HL-60/S4 treated with phorbol 12-myristate 13-acetate at 8.2 ng/mL for 4 days and 3 days (cell line): ENCODE results near the gene DNAAF3.
"Not testable (repeated sequence)": the region's sequence is repeated elsewhere in the genome, so short reads cannot be mapped to it uniquely, and the experiment has no call there.

Experiments
- in situ Hi-C: fragments of 300-500 bp; cut with MboI; formaldehyde crosslinking; loops from 2 replicates; pipeline ENCODE4 v1.15.0; 2022; ENCODE audit warnings: low sequenced_read_pairs

Gene DNAAF3

GRCh38 chr19:55166530-55167268, at the start of gene DNAAF3:
TSS of gene DNAAF3 (minus strand) at chr19:55166613. CDS start at chr19:55166413, 200 bp downstream.
- in situ Hi-C loops = no loop called here

GRCh38 chr19:55213547-55213946, 47.1 kb upstream of the DNAAF3 start:
- in situ Hi-C loops = no loop called here

GRCh38 chr19:55212447-55212846, 46.0 kb upstream of the DNAAF3 start:
- in situ Hi-C loops = no loop called here

- in situ Hi-C loops = no loop called here
These were observed 43.5 kb upstream of the DNAAF3 start for GRCh38 chr19:55209693-55210472.

DNA sequence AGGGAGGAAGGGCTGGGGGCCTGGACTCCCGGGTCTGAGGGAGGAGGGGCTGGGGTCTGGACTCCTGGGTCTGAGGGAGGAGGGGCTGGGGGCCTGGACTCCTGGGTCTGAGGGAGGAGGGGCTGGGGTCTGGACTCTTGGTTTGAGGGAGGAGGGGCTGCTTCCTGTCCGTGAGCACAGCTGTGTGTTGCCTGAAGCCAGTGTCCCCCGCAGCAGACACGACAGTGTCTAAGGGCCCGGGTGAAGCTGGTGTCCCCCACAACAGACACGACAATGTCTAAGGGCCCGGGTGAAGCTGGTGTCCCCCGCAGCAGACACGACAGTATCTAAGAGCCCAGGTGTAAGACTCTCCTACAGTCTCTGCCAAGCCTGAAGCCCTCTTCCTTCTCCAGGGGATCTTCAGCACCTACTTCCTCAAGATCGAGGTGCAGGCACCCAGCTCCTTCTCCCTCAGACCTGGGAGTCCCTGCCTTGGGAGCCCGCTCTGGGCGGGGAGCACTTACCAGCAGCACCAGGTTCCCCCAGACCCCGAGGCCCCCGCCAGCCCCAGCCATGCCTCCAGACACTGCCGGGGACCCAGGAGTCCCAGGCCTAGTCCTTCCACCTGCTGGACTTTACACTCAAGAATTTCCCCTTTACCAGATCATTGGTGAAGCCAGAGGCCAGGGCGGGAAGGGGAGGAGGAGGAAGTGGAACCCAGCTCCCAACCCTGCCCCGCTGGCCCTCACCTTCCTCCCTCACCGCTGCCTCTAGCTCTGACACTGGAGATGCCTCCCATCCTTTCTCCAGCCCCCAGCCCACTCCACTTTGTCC, 42.7 kb upstream of the DNAAF3 start, which contains the start of gene PTPRH:
PTPRH (minus strand) TSS at position 622 of the 813 bp plus-strand sequence; CDS start at position 554, 68 bp downstream.
- in situ Hi-C loops = no loop called here

- in situ Hi-C loops = no loop called here
These were observed 40.5 kb upstream of the DNAAF3 start for GRCh38 chr19:55206664-55207500.

DNA sequence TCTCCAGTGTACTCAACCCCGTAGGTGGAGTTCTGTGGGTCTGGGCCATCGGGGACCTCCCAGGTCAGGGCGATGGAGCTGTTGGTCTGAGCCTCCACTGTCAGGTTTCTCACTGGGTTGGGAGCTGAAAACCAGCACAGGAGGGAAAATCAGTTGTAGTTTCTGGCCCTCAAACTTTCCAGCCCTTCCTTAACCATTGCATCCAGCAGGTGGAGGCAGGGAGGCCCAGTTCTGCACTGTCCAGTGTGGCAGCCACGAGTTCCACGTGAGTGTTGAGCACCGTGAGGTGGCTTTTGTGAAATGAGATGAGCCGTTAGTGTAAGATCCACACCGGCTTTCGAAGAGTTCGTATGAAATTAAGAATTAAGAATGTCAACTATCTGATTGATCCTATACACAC, 35.8 kb upstream of the DNAAF3 start:
- in situ Hi-C loops = not testable (repeated sequence)

- in situ Hi-C loops = no loop called here
These were observed 33.3 kb upstream of the DNAAF3 start for GRCh38 chr19:55199620-55200204.

GRCh38 chr19:55198651-55199050, 32.2 kb upstream of the DNAAF3 start:
- in situ Hi-C loops = no loop called here

DNA sequence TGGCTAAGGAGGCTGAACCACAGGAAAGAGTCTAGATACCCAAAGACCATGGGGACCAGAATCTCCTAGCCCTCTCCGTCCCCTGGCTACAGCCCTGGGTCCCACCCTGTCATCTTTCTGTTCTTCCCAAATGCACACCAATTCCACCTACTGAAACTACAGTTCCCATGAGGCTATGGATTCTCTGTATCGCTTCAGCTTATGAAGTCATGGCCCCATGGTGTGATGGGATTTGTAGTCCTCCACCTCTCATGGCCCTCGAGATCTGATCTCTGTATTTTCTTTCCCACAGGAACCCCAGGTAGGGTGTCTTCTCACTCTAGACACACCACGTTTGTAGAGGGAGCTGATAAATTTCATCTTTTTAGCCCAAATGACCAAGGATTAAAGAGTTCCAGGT, 31.1 kb upstream of the DNAAF3 start:
- in situ Hi-C loops = no loop called here

DNA sequence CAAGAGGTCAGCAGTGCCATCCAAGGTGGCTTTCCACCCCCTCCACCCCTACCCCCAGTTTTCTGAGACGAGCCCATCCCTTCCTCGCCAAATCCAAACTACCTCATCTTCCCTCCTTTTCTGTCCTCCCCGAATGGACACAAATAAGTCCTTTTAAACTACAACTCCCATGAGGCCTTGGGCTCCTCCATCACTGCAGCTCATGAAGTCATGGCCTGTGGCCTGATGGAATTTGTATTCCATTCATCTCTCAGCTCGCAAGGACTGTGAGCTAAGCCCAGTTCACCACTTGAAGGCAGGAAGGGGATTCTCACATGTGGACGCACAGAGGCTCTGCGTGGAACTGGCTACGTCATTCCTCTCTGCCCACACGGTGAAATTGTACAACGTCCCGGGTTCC, 30.4 kb upstream of the DNAAF3 start:
- in situ Hi-C loops = no loop called here

DNA sequence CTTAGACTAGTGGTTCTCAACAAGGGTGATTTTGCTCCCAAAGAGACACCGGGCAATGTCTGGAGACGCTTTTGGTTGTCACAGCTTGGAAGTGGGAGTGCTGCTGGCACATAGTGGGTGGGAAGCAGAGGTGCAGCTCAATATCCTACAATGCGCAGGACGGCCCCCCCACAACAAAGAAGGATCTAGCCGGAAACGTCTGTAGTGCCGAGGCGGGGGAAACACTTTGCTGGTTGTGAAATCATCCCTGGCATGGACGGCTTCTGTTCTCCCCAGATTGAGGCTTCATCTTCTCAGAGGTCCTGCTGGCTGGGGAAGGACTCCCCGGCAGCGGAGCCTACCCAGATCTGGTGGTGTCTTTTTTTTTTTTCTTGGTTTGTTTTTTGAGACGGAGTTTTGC, 27.1 kb upstream of the DNAAF3 start:
- in situ Hi-C loops = no loop called here

- in situ Hi-C loops = no loop called here
These were observed 23.0 kb upstream of the DNAAF3 start for GRCh38 chr19:55189403-55189835.

DNA sequence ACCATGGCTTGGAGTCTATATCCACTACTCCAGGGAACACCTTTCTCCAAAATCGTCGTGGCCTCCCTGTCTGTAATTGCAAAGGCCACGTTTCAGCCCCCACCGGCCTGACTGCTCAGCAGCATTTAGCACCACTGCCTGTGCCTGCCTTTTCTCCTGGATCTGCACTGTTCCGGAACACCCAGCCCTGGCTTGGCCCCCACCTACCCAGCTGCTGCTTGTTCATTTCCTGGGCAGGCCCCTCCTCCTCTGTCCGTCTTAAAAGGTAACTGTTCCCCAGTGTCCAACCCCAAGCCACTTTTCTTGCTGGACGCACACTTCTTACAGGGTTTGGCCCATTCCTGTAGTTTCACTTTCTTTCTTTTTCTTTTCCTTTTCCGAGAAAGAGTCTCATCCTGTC, 22.2 kb upstream of the DNAAF3 start:
- in situ Hi-C loops = no loop called here

DNA sequence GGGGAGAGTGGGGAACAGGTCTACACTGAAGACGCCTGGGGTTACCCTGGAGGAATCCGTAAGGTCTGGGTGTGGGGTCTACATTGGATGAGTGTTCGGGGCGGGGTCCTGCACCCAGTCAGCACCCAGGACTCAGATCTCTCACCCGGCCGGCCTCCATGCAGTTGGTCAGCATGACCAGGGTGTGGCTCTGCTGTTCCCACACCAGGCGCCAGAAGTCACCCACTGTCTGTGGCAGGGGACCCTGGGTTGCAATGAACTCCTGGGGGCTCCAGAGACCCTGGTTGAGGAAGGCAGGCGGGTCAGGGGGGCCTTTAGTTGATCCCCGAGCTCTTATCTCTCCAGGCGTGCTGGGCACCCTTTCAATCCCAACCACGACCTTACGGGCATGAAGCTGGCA, 19.7 kb upstream of the DNAAF3 start:
- in situ Hi-C loops = no loop called here

DNA sequence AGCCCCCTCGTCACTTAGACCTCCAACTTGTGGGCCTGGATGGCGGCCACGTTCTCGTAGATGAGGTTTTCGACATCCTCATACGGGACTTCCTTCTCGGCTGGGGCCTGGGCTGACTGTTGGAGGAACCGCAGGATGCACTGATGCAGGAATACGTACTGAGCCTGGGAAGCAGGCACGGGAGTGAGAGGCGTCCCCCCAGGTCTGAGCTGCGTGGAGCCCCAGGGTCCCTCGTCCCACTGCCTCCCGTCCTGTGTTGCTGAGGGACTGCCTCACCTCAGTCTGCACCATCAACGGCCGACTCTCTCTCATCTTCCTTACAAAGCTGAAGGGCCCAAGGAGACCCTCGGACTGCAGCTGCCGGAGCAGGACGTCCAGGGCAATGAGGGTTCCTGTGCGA, 15.3 kb upstream of the DNAAF3 start:
- in situ Hi-C loops = no loop called here

DNA sequence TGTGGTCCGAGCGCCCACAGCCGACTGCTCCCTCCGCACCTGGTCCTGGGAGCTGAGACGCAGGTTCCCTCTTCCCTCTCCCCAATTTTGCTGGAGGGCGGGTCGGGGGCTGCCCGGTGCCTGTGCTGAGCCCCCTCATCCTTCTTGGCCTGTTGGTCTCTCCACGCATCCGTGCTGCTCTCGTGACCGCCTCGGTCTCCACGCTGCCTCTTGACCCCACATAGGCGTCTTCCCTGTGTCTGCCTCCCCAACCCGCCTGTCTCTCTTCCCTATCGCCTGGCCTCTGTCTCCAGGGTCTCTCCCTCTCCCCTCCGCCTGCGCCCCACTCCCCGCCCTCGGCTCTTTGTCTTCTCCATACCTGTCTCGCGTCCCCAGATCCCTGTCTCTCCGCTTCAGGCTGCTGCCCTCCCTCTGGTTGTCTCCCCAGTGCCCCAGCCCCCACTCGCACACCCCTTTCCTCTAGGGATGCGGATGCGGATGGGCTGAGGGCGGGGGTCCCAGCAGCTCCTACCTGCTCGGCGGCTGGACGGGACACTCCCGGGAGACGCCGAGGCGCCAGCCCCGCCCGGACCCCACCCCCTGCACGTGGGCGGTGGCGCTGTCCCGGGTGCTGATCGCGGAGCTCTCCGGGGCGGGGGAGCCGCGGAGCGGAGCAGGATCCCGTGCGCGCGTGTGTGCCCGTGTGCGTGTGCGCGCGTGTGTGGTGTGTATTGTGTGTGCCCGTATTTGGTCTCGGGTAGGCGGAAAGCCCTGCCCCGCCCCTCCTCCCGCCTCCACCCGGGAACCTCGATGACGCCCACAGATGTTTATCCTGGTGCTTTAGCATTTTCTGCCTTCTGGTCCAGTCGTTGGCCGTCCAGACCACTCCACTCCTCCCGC, 13.4 kb upstream of the DNAAF3 start, which contains the start of gene SYT5:
SYT5 (minus strand) TSS at position 684 of the 879 bp plus-strand sequence. CDS start 1,248 bp downstream, outside the sequence.
- in situ Hi-C loops = no loop called here

- in situ Hi-C loops = no loop called here
These were observed 12.6 kb upstream of the DNAAF3 start for GRCh38 chr19:55178781-55179599.
